Smooth muscle cell (in vitro differentiated cells): Measurements from ENCODE around the gene NOD1. TPM values are rescaled to one million over a fixed set of nuclear protein-coding genes. Genes with fewer than 3 reads are reported as not detected.
"Not testable (repeated sequence)": the region's sequence is repeated elsewhere in the genome, so short reads cannot be mapped to it uniquely, and the experiment has no call there.

Experiments
- DNase-seq: peaks from one replicate; lab custom pipeline; 2025; ENCODE audit not compliant: unreplicated experiment; lab: John Stamatoyannopoulos, UW
- H2AFZ ChIP-seq: fragments of 200-600 bp; sonication (generic); 2 replicates; pipeline ENCODE4 v1.6.0; 2016; ENCODE audit warnings: antibody characterized with exemption, low read depth, mild to moderate bottlenecking
- H3F3A ChIP-seq: fragments of 200-600 bp; sonication (generic); 2 replicates; pipeline ENCODE4 v1.6.0; 2017; ENCODE audit warnings: antibody characterized with exemption, low read depth
- H3K27ac ChIP-seq: fragments of 200-600 bp; sonication (generic); 2 replicates; pipeline ENCODE4 v1.5.1; 2016; ENCODE audit warnings: low read depth, mild to moderate bottlenecking
- H3K27me3 ChIP-seq: fragments of 200-600 bp; sonication (generic); 2 replicates; pipeline ENCODE4 v1.6.1; 2016; ENCODE audit warnings: low read depth, mild to moderate bottlenecking
- H3K36me3 ChIP-seq: fragments of 200-600 bp; sonication (generic); 2 replicates; pipeline ENCODE4 v1.5.1; 2016; ENCODE audit warnings: low read depth
- H3K4me1 ChIP-seq: fragments of 200-600 bp; sonication (generic); 2 replicates; pipeline ENCODE4 v1.5.1; 2016; ENCODE audit warnings: low read depth
- H3K4me2 ChIP-seq: fragments of 200-600 bp; sonication (generic); 2 replicates; pipeline ENCODE4 v1.6.0; 2016; ENCODE audit warnings: mild to moderate bottlenecking
- H3K4me3 ChIP-seq: fragments of 200-600 bp; sonication (generic); 2 replicates; pipeline ENCODE4 v1.5.1; 2016; ENCODE audit warnings: mild to moderate bottlenecking
- H3K79me2 ChIP-seq: fragments of 200-600 bp; sonication (generic); 2 replicates; pipeline ENCODE4 v1.6.0; 2016; ENCODE audit warnings: low read depth, mild to moderate bottlenecking
- H3K9ac ChIP-seq: fragments of 200-600 bp; sonication (generic); 2 replicates; pipeline ENCODE4 v1.6.0; 2016; ENCODE audit warnings: low read depth
- H3K9me3 ChIP-seq: fragments of 200-600 bp; sonication (generic); replicated peaks from 2 replicates; pipeline ENCODE4 v1.5.1; 2016; ENCODE audit warnings: low read depth
- H4K20me1 ChIP-seq: fragments of 200-600 bp; sonication (generic); 2 replicates; pipeline ENCODE4 v1.6.0; 2016; ENCODE audit warnings: low read depth
- CTCF ChIP-seq: fragments of 200-600 bp; sonication (generic); IDR thresholded peaks from 2 replicates; pipeline ENCODE4 v1.5.1; 2017; ENCODE audit warnings: borderline replicate concordance, mild to moderate bottlenecking, antibody characterized with exemption; ENCODE audit not compliant: insufficient read depth, poor library complexity, severe bottlenecking
- WGBS: methylation state at CpG from one replicate; pipeline ENCODE4 v1.1.7; 2016; ENCODE audit warnings: low lambda C conversion rate; 5-methylcytosine and 5-hydroxymethylcytosine counted together
- polyA plus RNA-seq: library from polyadenylated mRNA; unstranded; fragments of >200 nt; fragmentation: Nextera tagmentation; extraction: Ambion mirVana; gene quantifications from 2 replicates; pipeline ENCODE4 v1.2.1, GENCODE V29; 2016
- total RNA-seq: library from RNA; depleted of rRNA; stranded (reverse); fragments of >200 nt; gene quantifications from 2 replicates; pipeline ENCODE4 v1.2.3, GENCODE V29; 2014

NOD1 gene
- total and polyA plus RNA-seq, 2 experiments from 2014 or later: 8.6 to 10.5 TPM

- H3K27me3 ChIP-seq: no peaks in the 10 kb centered on the region
- H3K36me3 ChIP-seq: no peaks in the 10 kb centered on the region
- no peak overlapping the region for H3K27ac ChIP-seq
- H3K9ac ChIP-seq: no peak overlapping the region
- no peaks in the 10 kb centered on the region for H3K9me3 ChIP-seq
- H3K79me2 ChIP-seq: no peaks in the 10 kb centered on the region
- no peak overlapping the region for H3K4me2 ChIP-seq
- TF ChIP-seq CTCF: no peak
- H2AFZ ChIP-seq: no peak overlapping the region
- no peak overlapping the region for H3K4me3 ChIP-seq
- DNase-seq: no peak
- no peaks in the 10 kb centered on the region for H3F3A ChIP-seq
- no peaks in the 10 kb centered on the region for H4K20me1 ChIP-seq
- peaks cover 5% of the 10 kb centered on the region for H3K4me1 ChIP-seq
- WGBS: 98% methylated on average over 14 of the region's 14 CpGs
Measured at GRCh38 chr7:30423788-30424505, 54.6 kb downstream of the NOD1 start.

DNA sequence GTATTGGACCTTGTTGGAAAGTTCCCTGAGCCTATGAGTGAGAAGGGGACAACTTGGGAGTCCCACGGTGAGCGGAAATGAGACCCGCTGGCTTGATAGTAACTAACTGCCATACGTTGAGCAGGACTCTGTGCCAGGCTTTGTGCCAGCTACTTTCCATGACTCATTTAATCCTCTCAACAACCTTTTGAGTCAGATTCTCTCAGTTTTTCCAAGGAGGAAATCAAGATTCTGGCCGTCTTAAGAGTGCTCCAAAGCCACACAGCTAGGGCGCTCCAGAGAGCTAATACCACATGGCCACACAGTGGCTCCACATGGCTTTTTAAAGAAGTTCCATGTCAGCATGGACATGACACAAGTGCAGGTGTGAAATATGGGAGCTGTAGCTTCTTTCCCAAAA is 55.7 kb downstream of the NOD1 start:
- H3K9ac ChIP-seq: no peak overlapping the region
- no peak overlapping the region for H3K4me3 ChIP-seq
- peaks cover 5% of the 10 kb centered on the region for H3K4me1 ChIP-seq
- no peaks in the 10 kb centered on the region for H4K20me1 ChIP-seq
- no peaks in the 10 kb centered on the region for H3K79me2 ChIP-seq
- TF ChIP-seq CTCF: no peak
- no peaks in the 10 kb centered on the region for H3F3A ChIP-seq
- no peaks in the 10 kb centered on the region for H3K36me3 ChIP-seq
- H3K27me3 ChIP-seq: no peaks in the 10 kb centered on the region
- no peak overlapping the region for H3K27ac ChIP-seq
- H2AFZ ChIP-seq: no peak overlapping the region
- H3K9me3 ChIP-seq: no peaks in the 10 kb centered on the region
- DNase-seq: no peak
- no peak overlapping the region for H3K4me2 ChIP-seq
- 81% methylated on average over 6 of the region's 6 CpGs for WGBS

- Histone ChIP-seq H3K27ac (no peak overlapping the region), H3K79me2 (no peaks in the 10 kb centered on the region), H3K9me3 (no peaks in the 10 kb centered on the region), H3F3A (no peaks in the 10 kb centered on the region), H3K36me3 (no peaks in the 10 kb centered on the region), H3K9ac (no peak overlapping the region), H2AFZ (no peak overlapping the region), H3K4me3 (no peak overlapping the region), H3K4me2 (no peak overlapping the region), H3K27me3 (no peaks in the 10 kb centered on the region), H4K20me1 (no peaks in the 10 kb centered on the region), H3K4me1 (peaks cover 5% of the 10 kb centered on the region)
- DNase-seq: no peak
- TF ChIP-seq CTCF: no peak
- WGBS: 89% methylated on average over 3 of the region's 3 CpGs
Measured at GRCh38 chr7:30421647-30422196, 56.9 kb downstream of the NOD1 start.

DNA sequence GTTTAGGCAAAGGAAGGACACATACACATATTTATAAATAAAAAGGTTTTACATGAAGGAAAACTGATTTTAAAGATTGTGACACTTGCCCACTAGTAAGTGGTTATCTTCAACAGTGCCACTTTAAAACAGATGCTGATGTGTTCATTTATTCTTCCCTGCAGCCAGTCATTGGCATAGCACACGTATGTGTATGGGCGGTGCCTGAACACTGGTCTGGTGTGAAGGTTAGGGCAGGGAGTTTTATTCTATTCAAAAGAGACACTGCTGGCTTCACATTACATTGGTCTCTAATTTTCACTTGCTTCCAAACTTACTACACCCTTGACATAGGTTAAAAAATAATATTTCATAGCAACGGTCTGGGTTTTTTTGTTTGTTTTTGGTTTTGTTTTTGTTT is 57.9 kb downstream of the NOD1 start:
- H3K27ac ChIP-seq: no peak overlapping the region
- no peaks in the 10 kb centered on the region for H3F3A ChIP-seq
- no peak for DNase-seq
- H3K9ac ChIP-seq: no peak overlapping the region
- no peaks in the 10 kb centered on the region for H3K36me3 ChIP-seq
- WGBS: 86% methylated on average over 3 of the region's 3 CpGs
- no peak for TF ChIP-seq CTCF
- peak overlapping the region; percentile 73 for H3K4me2 ChIP-seq
- no peaks in the 10 kb centered on the region for H3K9me3 ChIP-seq
- no peaks in the 10 kb centered on the region for H4K20me1 ChIP-seq
- H3K79me2 ChIP-seq: no peaks in the 10 kb centered on the region
- peak overlapping the region; percentile 40 for H3K4me3 ChIP-seq
- no peak overlapping the region for H2AFZ ChIP-seq
- H3K4me1 ChIP-seq: peaks cover 5% of the 10 kb centered on the region
- no peaks in the 10 kb centered on the region for H3K27me3 ChIP-seq

- not testable (repeated sequence) for H3K27ac ChIP-seq, DNase-seq, H2AFZ ChIP-seq, H4K20me1 ChIP-seq, H3F3A ChIP-seq, H3K9me3 ChIP-seq, H3K27me3 ChIP-seq, H3K79me2 ChIP-seq, H3K9ac ChIP-seq, H3K36me3 ChIP-seq, H3K4me1 ChIP-seq
- 48% methylated on average over 14 of the region's 26 CpGs for WGBS
- Histone ChIP-seq H3K4me2 (peak overlapping the region; percentile 73), H3K4me3 (peak overlapping the region; percentile 40)
Measured at GRCh38 chr7:30420080-30420479, 58.5 kb downstream of the NOD1 start.
